RCC 7860 (cell line): ENCODE measurements around the gene UGT1A1.
A peak's percentile ranks its signal among the peaks of the same experiment; 100 is the strongest.

Source experiments
- DNase-seq: peaks from one replicate; pipeline ENCODE4 v3.0.0-alpha.2; 2015; ENCODE audit warnings: low spot score
- FAIRE-seq: peaks from 2 replicates; lab custom pipeline; 2012; peaks lifted over from hg19 to GRCh38; lab: Jason Lieb, UNC

Gene UGT1A1

DNA sequence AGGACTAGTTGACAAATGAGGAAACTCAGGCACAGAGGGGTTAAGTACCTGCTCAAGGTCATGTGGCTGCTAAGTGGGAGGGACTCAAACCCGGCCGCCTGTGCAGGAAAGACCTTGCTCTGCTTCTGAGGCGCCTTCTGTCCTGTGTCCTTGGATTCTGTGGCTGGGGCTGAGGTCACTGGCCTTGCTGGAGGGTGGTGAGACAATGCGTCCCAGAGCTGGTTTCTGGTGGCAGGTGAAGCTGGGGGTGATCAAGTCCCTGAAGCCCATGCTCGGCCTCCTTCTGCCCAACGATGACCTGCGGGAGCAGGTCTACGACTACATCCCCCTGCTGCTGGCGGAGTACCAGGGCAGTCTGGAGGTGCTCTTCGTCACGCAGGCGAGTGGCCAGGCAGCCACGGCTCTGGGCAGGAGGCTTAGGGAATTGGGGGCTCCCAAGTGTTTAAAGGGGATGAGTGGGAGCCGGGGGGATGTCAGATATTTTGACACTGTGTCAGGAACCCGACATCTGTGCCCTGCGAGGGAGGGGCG lies 34.1 kb downstream of the UGT1A1 start:
- no peak for FAIRE-seq
- no peak for DNase-seq

DNA sequence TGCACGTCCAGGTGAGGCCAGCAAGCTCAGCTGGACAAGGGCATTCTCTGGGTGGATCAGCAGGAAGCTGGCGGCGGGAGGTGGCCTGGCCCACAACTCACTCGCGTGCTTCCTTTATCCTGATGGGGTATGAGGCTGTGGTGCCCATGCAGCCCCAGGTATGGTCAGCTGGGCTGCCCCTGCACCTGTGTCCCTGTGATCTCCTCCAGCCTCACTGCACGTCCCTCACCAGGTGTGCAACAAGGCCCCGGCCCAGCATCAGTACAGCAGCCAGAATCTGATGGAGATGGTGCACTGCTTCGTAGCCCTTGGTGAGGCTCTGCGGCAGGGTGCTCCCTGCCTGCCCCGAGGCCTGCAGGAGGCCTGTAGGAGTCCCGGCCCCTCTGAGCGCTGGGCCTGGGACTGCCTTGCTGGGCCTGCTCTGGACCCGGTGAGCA lies 35.7 kb downstream of the UGT1A1 start:
- FAIRE-seq (no peak), DNase-seq (no peak)

DNA sequence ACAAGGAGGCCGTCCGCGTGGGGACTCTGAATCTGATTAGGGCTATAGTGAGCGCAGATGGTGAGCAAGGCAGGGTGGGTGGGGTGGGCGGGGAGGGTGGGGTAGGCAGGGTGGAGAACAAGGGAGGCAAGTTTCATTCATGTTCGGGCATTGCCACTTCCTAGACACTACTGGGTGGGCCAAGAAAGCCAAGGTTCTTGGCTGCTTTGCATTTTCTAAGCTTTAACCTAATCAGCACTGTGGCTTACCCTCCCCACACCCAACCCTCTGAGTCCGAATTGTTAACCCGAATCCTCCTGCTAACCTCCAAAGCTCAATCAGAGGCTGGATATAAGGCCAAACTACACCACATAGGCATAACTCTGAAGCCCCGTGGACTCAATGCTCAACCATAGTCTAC lies 36.2 kb downstream of the UGT1A1 start:
- no peak for FAIRE-seq

DNA sequence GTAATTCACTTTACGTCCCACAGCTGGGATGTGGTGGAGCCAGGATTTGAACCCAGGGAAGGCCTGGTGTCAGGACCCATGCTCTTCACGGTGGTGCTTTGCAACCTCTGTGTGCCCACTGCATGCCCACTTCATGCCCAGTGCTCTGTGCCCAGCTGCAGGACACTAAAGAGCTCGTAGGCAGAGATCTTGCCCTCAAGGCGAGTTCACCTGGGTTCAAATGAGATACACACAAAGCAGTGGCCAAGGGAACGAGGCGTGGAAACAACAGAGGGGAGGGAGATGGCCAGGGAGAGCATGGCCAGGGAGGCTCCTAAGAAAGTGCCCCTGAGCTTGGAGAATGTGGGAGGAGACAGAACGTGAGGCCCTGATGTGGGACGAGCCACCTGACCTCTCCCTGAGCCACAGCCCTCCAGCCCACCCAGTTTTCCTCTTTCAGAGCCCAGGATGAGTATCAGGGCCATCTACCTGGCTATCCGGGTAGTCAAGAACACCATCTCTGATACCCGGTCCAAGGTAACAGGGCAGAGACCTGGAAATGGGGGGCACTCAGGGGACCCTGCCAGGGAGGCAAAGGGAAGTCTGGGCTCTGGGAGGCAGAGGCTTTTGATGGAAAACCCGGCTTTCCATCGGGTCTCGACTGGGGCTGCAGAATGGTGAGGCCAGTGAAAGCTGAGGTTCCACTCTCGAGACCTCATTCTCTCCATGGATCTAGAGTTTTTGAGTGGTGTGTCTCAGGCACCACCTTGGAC lies 38.4 kb downstream of the UGT1A1 start:
- DNase-seq (no peak), FAIRE-seq (no peak)

More for the DNA sequence above, 36.2 kb downstream of the UGT1A1 start:
- no peak for DNase-seq

DNA sequence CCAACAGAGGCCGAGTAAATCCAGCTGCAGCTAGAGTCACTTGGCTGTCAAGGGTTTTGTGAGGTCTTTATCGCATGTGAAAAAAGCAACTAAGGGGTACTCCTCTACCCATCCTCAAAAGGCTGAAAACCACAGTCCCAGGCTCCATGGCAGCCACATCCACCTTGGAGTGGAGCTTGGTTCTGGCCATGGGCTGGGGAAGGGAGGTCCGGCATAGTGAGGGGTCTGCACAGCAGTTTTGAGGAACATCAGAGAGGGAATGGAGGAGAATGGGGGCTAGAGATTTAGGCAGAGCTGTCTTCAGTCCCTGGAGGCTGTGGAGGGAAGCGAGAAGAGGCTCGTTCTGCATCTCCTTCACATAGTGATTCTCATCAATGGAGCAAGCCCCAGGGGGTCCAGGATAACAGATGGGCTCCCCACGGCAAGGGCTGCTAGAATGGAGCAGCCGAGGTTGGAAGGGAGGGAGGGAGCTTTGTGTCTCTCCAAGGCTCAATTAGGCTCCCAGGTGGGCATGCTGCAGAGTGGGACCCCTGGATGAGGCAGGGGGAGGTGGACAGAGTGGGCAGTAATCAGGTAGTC lies 39.1 kb downstream of the UGT1A1 start:
- DNase-seq (no peak), FAIRE-seq (no peak)

DNA sequence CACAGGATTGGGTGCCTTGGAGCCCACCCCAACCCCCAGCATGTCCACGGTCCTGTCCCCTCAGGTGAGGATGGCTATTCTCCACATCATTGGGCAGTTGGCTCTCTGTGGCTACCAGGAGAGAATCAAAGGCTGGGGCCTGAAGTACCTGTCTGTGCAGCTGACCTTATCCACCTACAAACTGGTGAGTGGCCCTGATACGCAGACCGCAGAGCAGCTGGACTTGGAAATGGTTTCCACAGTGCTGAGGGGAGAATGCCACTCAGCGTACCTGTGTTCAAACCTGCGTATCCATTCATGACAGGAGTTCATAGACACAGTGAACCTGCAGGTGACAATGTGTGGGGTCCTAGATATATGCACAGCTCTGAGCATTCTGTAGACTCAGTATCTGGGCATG lies 39.6 kb downstream of the UGT1A1 start:
- FAIRE-seq (no peak), DNase-seq (no peak)

DNA sequence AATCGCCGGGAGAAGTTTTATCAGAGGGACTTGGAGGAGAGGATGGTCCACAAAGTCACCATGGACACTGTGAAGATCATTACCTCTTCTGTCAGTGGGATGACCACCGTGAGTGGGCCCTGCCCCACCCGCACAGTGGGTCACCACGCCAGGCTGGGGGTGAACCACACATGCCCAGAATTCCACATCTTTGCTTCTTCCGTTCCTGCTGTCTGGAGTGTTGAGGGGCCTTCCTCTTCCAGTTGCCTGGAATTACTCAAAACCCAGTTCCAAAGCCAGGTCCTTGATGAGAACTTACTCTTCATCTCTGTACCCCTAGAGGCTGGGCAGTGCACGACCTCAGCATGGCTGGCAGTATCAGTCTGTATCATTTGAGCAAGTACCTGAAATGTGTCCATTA lies 40.1 kb downstream of the UGT1A1 start:
- no peak for DNase-seq
- FAIRE-seq, result no peak

DNA sequence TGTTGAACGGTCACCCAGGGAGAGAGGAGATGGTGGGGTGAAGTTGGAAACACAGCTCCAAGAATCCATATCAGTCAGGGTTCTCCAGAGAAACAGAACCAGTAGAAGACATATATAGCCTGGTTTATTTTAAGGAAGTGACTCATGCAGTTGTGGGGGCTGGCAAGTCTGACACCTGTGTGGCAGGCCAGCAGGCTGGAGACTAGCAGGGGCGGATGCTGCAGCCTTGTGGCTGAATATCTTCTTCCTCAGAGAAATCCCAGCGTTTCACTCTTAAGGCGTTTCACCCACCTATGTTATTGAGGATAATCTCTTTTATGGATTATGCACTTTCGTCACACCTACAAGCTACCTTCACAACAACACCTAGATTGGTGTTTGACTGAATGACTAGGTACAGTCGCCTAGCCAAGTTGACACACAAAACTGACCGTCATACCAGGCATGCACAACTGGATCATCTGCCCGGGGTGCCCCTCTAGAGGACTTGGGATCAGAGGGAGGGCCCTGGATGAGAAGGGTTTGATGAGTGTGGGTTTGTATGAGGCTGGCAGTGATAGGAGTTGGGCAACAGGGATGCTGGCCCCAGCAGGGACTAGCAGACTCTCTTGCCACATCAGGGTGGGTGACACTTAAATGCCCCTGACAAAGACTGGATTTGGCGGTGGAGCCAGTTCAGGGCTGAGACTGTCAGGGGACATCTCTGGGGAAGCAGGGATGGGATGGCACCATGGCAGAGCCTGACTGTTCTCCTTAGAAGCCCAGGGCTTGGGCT lies 41.5 kb downstream of the UGT1A1 start:
- DNase-seq (peak; percentile 61), FAIRE-seq (peak; percentile 42)

DNA sequence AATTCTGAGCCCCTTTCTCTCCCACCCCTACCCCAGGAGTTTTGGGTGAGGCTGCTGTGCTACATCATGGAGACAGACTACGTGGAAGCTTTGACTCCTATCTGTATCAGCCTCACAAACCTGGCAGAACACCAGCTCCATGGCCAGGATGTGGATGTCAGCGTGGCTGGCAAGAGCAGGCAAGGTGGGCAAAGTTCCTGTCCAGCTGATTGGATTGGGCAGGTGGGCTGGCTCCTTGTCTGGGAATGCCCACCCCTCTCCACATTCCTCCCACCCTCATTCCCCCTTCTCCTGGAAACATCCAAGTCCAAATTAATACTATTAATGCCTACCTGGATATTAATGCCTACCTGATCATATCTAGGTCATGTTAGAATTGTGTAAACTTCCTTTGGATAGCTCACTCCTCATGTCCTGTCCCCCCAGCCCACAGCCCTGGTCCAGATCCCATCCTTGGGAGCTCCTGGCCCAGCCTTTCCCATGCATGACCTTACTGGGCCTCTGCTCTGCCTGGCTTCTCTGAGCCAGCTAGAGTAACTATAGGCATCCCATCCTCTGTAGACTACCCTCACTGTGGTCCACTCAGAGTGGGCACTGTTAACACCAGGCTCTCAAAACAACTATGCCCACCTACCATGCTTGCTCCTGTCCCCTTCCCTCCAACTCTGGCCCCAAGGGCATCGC lies 42.2 kb downstream of the UGT1A1 start:
- DNase-seq (no peak), FAIRE-seq (no peak)

DNA sequence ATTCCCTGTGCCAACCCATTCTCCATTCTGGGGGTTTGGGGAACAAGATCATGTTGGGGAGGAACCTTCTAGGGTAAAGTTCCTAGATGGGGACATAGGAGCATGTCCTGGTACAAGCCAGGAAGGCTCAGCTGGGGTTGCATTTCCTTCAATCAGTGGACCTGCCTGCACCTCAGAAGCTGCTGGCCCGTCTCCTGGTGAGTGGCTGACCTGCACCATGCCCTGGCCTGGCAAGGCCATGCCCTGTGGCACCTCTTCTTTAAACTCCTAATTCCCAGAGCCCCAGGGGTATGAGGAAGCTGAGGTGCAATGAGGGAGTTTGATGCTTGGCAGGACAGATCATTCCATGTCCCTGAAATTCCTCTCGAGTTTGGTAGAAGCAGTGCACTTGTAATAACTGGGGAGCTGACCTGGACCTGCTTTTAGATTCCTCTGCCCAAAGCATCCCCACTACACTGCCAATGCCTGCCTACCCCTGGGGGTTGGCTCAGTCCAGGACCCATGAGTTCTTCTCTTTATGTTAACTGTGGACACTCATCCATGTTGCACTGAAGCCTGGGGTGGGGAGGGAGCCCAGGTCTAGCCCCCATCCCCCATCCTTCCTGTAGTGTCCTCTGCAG lies 43.3 kb downstream of the UGT1A1 start:
- DNase-seq (no peak), FAIRE-seq (no peak)

DNA sequence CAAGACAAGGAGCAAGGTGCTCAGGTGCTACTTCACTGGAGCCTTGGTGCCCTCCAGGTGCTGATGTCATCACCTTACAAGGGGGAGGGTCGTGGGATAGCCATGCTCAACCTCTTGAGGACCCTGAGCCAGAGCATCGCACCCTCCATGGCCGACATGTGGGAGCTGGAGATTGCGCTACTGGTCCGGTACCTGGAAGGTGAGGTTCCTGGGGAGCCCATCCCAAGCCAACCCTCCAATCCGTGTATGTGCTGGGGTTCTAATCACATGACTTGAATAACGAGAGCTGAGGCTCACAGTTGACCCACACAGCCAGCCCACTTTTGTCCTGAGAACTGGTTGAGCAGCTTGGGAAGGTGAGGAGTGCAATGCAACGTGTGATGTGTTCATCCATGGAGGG lies 43.9 kb downstream of the UGT1A1 start:
- DNase-seq, result no peak
- FAIRE-seq, result no peak

DNA sequence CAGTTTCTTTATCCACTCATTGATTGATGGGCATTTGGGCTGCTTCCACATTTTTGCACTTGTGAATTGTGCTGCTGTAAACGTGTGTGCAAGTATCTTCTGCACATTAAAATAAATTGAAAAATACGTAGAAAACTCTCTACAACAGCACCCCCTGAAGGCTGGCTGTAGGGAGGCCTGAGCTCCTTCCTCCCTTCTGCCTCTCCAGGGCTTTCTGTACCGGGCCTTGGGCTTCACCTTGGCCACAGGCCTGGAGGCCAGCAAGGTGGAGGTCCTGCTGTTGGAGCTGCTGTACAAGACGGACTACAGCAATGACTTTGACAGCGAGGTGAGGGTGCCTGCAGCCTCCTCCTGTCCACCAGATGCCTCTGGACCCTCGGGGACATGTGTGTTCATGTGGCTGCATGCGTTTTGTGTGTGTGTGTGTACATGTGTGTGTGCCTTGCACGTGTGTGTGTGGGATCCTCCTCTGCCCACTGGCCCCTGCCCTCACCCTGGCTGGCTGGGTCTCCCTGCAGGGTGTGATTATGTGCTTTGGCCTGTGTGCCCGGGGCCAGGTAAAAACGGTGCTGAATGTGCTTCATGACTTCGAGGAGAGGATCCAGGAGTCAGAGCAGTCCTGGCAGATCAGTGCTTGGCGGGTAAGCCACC lies 47.3 kb downstream of the UGT1A1 start:
- no peak for FAIRE-seq

DNA sequence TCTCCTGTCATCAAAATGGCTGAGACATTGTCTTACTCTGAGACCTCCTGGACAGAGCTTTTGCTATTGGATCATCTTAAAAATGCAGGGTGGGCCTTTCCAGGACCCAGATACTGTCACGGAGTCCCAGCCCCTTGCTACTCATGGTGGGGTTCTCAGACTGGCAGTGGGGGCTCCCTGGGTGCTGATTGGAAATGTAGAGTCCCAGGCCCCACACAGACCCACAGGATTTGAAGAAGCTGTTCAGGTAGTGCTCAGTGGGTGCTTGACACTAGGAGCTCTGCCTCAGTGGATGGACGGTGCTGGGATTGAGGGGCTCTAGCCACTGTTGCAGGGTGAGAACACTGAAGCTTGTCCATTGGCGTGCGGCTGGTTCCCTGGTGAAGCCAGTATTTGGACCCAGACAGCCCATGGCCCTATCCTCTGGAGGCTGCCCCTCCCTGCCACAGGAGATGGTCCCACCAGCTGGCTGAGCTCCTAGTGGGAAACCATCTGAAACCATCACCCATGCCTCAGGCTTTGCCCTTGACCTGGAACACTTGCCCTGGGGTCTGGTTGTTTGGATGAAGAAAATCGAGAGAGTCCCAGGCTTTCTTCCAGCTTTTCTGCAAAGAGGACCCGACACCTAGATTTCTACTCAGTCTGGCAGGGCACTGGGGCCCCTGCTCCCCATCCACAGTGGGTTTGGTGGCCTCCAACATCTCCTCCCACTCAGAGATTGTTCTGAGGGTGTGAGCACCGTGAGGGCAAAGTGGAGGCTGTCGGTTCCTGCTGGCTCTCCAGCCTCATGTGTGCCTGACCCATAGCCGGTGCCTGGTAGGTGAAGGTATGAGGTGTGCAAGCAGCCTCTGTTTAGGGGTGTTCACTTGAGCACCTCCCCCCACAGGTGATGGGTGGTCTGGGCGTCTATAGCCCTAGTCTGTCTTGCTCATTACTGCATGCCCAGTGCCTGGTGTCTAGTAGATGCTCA lies 48.2 kb downstream of the UGT1A1 start:
- no peak for FAIRE-seq

More for the DNA sequence above, 47.3 kb downstream of the UGT1A1 start:
- no peak for DNase-seq

DNA sequence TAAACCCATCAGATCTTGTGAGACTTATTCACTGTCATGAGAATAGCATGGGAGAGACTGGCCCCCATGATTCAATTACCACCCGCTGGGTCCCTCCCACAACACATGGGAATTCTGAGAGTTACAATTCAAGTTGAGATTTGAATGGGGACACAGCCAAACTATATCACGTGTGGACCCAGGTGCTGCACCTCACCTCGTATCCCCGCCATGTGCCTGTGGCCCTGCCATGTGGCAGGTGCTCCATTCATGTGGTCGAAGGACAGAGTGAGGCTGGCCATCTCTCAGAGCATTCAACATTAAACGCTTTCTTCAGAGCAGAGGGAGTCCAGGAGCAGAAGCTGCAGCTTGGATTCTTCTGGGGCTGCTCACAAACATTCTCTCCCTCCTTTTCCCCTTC lies 50.3 kb downstream of the UGT1A1 start:
- FAIRE-seq, result no peak
- DNase-seq, result no peak

More for the DNA sequence above, 48.2 kb downstream of the UGT1A1 start:
- no peak for DNase-seq

DNA sequence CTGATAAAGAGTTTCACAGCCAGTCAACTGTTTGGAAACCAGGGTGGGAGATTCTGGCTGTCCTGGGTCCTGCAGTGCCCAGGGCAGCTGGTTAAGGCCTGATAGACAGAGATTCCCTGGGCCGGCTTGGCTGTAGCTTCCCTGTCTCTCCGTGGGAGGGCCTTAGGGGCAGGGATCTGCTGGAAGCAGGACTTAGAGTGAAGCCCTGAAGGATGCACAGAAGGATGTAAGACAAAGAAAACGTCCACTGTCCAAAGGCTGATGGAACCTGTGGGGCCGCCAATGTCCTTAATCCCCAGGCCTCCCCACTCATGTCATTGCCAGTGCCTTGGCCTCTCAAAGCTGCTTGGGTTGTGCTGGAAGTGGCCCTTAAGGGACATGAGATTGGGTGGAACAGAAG lies 51.0 kb downstream of the UGT1A1 start:
- FAIRE-seq (no peak), DNase-seq (no peak)

DNA sequence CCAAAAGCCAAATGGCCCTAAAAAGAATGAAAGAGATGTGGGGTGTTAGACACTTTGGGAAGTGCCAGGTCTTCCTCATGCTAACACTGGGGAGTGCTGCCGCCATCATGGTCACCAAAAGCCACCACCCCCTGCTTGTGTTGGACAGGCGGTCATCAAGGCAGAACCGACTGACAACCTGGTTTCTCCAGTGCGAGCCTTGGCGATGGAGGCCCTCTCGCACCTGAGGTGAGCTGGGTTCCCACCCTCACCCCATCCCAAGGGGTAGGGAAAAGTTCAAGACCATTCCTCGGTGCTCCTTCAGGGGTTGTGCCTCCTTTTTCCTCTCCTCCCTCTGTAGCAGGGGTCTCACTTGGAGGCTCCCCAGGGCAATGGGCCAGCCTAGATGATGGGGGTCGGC lies 51.7 kb downstream of the UGT1A1 start:
- DNase-seq, result no peak
- no peak for FAIRE-seq

DNA sequence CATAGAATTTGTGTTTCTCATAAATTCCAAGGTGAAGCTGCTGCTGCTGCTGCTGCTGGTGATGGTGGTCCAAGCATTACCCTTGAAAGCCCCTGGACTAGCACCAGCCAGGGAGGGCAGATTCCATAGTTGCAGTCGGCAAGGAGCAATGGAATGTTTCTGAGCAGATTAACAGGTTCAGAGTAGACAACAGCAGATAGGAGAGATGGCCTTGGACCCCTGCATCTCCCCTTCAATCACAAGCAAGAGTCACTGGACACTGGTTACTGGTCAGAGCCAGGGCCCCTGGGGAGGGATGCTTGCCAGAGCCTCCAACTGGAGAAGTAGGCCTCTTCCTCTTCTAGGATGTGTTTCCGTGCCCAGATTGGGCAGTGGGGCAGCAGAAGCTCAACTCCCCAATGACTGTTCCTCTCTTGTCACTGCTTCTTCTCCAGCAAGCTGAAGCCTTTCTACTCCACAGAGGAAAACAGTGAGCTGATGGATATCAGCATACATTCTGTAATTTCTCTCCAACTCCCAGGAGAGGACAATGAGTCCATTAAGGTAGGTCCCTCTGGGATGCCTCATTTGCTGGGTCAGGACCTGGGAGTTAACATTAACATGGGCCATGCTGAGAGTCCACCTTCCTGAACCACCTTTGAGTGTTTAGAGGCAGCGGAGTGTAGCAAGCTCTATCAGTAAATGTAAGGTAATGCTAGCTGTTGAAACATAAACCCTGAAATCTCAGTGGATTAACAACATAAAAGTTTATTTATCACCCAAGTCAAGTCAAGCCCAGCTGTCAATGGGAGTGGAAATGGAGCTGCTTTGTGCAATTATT lies 53.4 kb downstream of the UGT1A1 start:
- DNase-seq (no peak), FAIRE-seq (no peak)
